GM19468 (cell line): ENCODE measurements around the gene PLPPR5.

Source experiments
- ATAC-seq: cut with Tn5 transposase; IDR thresholded peaks from one replicate; pipeline ENCODE4 v1.9.1; 2021; ENCODE audit warnings: mild to moderate bottlenecking, moderate library complexity, moderate number of reproducible peaks; ENCODE audit not compliant: unreplicated experiment; ENCODE audit errors: extremely low read depth

Gene PLPPR5

DNA sequence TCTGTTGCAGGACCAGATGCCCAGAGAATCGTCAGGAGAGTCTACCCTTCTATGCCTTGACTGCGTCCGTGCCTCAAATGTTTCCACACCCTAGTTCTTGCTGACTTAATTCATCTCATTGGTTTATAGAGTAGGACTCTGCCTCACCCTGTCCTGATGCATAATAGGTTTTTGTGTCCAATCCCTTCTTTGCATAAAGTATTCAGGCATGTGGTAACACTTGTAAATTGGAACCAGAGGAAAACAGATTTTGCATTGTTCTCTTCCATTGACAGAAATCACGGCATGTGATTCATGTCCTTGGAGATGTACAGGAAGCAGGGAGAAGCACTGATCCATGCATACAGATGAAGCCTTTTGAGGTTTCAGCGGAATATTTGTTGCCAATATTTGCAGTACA lies 29.5 kb downstream of the PLPPR5 start:
- ATAC-seq: no peak

DNA sequence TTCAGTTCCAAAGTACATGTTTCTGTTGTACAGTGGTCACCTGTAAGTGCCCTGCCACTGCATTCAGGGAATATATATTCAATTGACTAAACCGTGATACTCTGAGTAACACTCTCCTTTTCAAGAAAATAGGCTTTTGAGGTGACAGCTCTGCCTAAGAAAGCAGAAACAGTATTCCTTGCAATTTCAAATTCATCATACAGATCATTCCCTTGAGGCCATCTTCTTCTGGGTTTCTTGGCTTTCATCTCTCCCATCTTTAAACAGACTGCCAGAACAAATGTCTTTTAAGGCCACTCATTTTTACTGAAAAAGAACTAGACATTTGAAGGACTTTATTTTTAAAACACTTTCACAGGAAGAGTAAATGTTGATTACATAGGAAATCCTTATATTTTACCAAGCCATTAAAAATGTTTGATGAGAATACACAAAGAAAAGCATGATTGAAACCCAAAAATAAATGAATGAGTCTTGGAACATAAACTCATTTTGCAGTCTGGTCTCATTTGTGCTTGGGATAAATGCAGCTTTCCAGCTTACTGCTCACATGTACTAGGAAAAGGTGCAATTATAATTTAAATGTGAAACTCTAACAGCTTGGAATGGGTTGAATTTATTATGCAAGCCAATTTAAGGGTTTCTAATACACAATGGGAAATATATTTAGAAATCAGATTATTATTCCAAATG lies 34.7 kb downstream of the PLPPR5 start:
- no peak for ATAC-seq

DNA sequence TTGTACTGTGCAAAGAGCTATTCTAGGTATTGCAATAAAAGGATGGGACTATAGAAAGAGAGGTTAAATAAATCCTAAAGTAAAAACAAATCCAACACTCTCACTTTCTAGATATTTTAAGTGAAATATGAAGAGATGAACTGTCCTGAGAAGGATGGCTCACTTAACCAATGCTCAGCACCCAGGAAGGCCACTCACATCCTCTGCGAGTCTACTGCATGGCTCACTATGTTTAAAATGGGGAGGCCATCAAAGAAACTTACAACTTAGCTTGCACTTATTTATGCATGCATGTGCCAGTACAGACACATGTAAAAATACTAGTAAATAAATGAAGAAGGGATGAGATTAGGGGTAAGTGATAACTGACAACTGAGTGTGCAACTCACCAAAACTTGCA lies 37.5 kb downstream of the PLPPR5 start:
- no peak for ATAC-seq

DNA sequence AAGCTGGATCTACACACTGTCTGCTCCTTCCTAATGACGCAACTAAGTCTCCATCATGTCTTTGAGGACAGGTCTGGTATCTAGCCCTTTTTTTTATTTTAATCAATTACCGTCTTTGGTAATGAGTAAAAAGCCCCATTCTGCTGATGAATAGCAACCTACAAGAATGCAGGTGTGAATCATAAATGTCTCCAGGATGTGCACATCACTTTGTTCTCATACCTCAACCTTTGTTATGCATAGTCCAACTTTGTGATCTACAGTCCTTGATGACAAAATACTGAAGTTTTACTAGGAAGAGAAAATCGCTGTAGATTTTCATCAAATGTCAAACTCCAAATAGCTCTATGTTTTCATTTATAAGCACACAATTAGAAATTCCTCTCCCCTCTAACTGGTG lies 39.3 kb downstream of the PLPPR5 start:
- no peak for ATAC-seq

DNA sequence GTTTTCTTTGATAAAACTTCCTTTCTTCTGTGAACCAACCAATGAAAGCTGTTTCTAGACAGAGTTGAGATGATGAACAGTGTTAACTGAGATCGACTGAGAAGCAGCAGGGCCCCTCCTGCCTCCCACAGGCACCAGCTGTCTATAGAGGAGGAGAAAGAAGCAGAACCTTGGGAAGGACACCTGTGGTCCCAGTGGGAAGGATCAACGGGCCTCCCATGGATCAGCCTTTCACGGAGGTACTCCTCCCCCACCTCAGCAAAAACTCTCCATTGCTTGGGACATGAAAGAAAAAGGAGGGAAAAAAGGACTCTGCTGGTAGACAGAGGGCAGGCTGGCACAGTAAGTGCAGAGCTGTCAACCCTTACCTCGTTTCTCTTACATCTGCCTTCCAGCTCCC lies 40.5 kb downstream of the PLPPR5 start:
- ATAC-seq: no peak

DNA sequence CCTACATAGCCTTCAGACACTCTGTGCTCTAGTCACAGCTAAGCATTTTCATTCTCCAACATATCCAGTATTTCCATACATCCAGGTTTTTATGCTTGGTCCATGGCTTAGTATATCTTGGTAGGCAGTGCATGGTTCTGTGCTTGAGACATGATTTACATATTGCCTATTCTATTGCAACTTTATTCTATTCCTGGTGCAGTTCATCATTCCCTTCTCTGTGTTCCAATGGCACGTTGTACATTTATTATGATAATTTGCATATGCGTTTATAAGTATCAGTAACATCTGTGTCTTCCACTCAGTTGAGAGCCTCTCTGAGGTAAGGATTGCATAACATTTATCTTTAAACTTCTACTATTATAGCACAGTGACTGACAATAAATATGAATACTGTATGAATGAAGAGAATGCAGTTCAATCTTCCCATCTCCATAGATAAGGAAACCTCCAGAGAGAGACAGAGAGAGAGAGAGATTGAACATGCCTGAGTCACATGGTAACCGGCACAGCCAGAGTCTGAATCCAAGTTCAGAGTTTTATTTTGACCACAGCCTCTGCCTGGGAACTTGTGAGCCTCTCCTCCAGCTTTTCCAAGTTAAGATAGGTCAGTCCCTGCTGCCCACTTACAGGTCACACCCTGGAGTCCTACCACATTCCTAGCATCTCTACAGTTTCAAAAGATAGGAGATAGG lies 41.5 kb downstream of the PLPPR5 start:
- ATAC-seq: no peak

DNA sequence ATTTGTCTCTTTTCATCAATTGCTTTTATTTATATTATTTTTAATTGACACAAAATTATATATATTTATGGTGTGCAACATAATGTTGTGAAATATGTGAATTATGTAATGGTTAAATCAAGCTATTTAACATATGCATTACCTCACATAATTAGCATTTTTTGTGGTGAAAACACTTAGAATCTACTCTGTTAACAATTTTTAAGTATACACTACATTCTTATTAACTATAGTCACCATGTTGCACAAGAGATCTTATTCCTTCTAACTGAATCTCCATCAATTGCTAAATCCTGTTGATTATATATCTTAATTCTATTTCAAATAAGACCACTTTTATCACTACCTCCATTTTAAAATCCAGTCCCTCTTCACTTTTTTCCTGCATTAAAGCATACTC lies 42.5 kb downstream of the PLPPR5 start:
- no peak for ATAC-seq

DNA sequence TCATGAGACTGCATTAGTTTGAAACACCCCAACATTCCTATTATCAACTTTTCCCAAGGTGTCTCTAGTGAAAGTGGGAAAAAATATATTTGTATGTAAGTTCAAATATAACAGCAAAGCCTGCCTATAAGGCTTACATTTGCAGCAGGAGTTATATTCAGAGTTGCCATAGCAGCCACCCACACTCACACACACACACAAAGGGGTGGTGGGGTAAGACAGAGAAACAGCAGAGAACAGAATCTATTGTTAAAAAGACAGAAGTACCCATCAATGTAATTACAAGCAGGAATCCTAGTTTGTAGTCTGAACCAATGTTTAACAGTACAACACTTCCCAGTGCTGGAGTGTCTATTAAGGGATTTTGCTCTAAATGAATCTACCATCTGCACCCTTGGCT lies 55.0 kb downstream of the PLPPR5 start:
- no peak for ATAC-seq

DNA sequence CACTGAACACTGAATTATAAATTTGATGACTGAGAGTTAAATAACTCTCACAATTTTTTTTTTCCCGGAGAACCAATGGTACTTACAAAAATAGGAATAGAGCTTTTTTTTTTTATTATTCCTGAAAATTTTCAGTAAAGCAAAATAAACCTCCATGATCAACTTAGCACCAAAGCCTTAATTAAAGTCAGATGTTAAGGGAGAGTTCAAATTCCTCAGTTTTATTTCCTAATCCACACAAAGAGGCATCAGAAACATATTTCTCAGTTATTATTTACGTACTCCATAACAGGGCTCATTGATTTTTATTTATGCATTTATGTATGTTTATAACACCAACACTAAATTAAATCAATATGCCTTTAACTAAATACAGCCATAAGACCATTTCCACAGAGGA lies 55.5 kb downstream of the PLPPR5 start:
- no peak for ATAC-seq

DNA sequence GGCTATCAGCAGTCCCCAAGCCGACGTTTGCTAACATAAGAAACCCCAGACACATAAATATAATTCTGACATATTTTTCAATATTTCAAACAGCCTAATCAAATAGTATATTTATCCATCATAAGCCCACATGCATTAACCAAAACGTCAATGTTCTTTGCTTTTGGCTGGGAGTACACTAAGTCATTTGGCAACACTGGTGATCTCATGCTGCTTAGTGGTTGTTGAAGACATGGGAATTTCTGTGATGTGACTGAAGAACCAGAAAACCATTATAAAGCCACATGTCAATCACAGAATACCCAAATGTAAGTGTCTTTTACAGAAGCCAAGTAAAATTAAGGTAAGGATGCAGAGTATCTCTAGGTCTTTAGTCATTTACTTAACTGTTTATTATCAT lies 57.6 kb downstream of the PLPPR5 start:
- ATAC-seq: no peak

DNA sequence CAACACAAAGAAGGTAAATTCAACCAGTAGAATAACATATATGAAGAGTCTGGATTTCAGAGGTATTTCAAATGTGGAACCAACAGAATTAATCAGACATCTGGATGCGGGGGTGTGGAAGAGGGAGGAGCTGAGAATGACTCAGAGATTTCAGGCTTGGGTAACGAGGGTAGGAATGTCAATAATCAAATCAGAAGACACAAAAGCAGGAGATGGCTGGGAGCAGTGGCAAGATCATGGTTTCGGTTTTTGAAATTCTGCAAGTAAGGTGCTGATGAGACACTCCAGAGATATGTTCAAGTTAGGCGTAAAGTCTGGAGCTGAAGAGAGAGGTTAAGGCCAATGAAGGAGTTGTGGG lies 64.0 kb downstream of the PLPPR5 start:
- no peak for ATAC-seq

DNA sequence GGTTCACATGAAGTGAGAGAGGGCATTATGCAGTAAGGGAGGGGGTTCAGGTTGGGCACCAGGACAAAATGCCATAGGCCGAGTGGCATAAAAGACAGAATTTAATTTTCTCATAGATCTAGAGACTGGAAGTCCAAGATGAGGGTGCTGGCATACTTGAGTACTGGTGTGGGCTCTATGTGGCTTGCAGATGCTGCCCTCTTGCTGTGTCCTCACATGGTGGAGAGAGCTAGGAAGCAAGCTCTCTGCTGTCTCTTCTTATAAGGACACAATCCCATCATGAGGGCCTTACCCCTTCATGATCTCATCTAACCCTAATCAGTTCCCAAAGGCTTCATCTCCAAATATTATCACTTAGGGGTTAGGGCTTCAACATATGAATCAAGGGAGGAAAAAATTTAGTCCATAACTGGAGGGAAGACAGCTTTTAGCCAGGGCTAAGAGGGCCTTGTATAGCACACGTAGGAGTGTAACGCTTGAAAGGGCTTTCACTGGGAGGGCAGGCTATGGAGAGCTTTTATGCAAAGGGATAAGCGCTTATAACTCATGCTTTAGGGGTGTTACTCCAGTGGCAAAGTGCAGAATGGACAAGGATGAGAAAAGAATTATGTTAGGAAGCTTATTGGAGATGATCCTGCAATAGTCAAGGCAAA lies 64.5 kb downstream of the PLPPR5 start:
- no peak for ATAC-seq

DNA sequence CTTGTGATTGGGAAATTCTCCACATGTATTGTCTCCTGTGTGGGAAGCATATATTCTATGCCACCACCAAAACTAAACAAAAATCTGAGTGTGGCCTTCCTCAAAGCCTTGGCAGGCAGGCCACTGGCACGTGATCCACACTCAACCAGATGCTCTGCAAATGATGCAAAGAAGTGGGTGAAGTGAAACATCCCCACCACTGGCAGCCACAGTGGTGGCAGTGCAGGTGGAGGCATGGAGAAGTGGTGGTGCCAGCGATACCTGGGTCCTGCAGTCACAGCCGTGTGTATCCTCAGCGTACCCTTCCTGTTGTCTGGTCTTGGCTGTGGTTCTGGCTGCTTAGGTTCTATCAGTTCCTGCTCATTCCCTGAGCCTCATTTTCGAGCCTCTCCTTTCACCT lies 65.2 kb downstream of the PLPPR5 start:
- ATAC-seq: no peak

DNA sequence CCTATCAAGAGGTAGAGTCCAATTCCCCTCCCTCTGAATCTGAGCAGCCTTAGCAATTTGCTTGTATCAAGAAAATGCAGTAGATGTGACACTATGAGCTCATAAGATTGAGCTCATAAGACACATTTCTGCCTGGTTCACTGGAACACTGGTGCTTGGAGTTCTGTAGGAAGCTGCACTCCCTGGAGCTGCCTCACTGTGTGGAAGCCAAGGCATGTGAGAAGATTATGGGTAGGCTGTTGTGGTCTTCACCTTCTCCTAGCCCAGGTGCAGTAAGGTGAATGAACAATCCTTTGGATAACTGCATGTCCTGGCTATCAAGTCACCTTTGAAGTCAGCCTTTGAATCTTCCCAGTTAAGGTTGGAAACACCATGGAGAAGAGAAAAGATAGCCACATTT lies 67.3 kb downstream of the PLPPR5 start:
- no peak for ATAC-seq

DNA sequence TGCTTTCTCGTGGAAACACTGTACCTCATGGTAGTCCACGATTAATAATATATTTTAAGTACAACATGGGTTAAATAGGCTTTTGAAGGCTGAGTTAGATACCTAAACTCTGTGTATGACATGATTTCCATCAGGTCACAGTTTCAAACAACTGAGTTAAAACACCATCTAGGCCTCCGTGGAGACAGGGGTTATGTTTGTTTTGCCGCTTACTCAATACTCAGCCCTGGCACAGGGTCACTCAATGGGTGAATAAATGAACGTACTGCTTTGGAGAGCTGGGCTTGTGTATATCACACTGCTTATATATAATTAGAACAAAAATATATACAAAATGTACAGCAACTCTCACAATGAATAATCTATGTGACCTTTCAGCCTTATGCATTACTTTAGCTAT lies 72.5 kb downstream of the PLPPR5 start:
- no peak for ATAC-seq

DNA sequence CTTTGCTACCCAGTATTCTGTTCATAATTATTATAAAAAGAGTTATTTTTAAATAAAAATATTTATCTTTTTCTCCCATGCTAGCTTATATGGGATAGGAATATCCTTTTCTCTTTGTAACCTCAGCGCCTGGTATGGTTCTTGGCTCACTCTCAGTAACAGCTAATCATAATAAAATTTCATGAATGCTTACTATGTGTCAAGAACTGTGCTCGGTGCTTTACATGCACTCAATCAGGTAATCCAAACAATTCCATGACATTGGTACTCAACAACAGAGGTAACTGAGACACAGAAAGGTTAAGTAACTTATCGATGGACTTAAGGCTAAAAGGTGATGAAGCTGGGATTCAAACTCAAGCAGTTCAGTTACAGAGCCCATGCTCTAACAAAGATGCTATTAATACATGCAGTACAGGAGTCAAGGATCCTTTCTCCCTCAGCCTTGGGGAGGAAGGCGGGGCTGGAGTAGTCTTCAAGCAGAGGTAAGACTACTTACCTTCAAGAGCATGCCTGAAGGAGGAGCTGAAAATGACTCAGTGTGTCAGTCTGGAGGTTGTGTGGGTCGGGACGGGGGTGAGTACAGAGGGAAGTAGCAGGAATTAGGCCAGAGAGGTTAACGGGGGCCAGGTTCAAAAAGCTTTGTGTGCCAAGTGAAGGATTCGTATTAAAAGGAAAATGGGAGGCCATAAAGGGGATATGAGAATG lies 73.4 kb downstream of the PLPPR5 start:
- no peak for ATAC-seq

DNA sequence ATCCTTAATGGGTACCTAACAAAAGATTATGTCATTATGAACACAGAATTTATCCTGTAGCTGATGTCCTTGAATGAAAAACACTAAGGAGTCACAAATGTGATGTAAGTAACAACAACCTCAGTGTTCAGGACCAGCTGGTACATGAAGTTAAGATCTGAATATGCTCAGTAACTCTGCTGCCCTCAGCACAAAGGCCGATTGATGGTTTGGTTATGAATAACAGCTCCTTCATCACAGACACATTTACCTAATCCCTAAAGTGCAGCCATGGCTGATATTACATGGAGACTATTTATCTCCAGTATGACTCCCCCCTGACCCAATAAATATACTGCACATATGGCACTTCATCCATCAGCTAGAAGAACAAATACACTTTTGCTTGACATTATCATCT lies 75.2 kb downstream of the PLPPR5 start:
- no peak for ATAC-seq

DNA sequence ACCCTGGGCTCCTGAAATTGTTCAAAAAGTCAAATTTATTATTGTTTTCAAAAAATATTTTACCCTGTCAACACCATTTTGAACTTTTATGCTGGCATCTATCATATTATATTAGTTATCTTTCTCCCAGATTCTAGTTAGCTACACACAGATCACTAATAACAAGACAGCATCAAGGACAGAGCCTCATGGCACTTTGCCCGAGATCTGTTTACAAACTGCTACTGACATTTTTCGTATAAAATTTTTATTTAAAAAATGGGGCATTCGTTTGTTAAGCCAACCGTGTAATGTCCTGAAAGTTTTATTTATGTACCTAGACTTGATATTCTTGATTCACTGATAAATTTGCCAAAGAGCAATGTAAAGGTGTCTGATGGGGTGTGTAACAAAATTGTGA lies 78.1 kb downstream of the PLPPR5 start:
- ATAC-seq: no peak

DNA sequence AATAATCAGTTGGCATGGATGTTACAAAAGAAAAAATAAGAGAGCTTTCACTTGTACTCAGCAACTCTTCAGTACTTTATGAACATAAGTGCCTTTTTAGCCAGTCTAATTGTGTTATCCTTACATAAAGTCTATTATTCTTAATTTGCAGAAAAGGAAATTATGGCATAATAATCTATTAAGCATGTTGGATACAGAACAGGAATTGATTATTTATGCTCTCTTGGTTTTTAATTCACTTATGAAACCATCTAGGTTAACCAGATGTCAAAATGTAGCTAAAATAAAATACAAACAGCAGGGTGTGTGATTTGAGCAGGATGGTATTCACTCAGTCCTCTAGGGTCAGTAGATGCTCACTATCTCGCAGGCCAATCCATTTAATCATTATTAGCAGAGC lies 79.7 kb downstream of the PLPPR5 start:
- ATAC-seq: no peak

DNA sequence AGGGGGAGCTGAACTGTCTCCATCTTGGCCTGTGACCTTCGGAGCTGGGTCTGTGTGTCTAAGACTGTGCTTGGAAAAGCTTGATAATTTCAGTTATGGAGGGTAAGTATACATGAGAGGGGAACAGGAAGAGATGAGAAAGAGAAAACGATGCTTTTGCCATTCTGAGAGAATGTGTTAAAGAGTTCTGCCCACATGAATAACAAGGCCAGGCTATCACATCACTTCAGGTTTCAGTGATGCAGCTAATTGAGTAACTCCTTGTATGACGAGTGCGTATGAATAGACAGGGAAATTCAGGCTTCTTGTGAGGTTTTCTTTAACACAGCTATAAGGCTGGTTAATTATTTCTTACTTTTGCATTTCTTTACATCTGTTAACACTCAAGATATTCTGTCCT lies 81.0 kb downstream of the PLPPR5 start:
- ATAC-seq: no peak

DNA sequence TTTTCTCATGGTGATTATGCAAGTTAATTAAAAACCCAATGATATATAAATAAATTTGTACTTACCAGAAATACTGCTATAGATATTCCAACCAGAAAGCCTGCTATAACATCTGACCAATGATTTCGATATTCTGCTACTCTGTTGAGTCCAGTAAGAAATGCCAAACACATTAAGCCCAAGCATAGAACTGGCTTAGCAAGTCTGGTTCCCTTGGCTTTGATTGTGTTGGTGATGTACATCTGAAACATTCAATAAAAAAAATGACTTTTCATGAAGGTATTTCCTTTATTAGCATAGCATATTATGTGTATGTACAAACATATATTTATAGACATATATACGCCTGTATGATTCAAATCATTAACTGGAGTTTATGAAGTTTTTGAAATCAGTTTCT lies 82.8 kb downstream of the PLPPR5 start:
- no peak for ATAC-seq
